ENCODE data around the gene MIER3.

The MIER3 gene

DNA sequence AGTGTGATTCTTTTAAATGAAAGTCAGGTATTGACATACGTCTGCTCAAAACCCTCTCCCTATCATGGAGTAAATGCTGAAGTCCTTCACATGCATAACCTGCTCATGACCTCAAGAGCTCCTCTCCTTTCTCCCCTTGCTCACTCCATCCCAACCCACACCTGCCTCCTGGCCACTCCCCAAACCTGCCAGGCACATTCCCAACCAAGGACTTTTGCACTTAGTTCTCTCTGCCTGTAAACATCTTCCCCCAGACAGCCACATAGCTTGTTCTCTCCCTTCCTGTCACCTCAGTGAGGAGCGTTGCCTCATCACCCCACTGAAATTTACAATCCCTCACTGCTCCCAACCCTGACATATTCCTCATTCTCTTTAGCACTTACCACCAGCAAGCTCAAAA lies 33.9 kb downstream of the MIER3 start:
- Histone ChIP-seq H3K27me3 (ENCODE audit: insufficient read depth, poor library complexity, severe bottlenecking) (no peaks in the 10 kb centered on the region), H3K4me3 (replicated peaks; ENCODE audit: insufficient read depth, low read length) (no peak overlapping the region), H3K27ac (replicated peaks) (no peak overlapping the region)
- no peak for DNase-seq (ENCODE audit: low read depth in 1 of 2, low spot score in 1 of 2)
- TF ChIP-seq, protein P1, sequence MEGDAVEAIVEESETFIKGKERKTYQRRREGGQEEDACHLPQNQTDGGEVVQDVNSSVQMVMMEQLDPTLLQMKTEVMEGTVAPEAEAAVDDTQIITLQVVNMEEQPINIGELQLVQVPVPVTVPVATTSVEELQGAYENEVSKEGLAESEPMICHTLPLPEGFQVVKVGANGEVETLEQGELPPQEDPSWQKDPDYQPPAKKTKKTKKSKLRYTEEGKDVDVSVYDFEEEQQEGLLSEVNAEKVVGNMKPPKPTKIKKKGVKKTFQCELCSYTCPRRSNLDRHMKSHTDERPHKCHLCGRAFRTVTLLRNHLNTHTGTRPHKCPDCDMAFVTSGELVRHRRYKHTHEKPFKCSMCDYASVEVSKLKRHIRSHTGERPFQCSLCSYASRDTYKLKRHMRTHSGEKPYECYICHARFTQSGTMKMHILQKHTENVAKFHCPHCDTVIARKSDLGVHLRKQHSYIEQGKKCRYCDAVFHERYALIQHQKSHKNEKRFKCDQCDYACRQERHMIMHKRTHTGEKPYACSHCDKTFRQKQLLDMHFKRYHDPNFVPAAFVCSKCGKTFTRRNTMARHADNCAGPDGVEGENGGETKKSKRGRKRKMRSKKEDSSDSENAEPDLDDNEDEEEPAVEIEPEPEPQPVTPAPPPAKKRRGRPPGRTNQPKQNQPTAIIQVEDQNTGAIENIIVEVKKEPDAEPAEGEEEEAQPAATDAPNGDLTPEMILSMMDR (IDR thresholded peaks at IDR 0.05; ENCODE audit: insufficient read depth, low read length): no peak

DNA sequence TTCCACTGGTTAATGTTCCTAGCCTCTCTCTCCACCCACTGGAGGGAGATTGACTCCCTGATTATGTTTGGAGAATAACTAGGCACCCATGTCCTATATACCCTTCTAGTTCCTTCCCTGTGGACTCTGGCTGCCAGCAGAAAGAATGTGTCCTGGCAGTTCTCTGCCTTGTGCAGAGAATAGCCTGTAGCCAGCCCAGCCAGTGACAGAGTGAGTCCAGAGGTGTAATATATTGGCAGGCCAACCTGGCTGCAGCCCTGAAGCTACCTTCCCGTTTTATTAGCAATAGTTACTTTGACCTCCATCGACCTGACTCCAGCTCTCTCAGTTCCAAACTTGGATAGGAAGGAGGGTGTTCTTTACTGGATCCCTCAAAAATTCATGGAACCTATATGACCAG lies 34.4 kb downstream of the MIER3 start:
- no peak for DNase-seq (ENCODE audit: low read depth in 1 of 2, low spot score in 1 of 2)
- no peak overlapping the region for H3K27ac ChIP-seq (replicated peaks)
- H3K4me3 ChIP-seq (replicated peaks; ENCODE audit: insufficient read depth, low read length): no peak overlapping the region
- TF ChIP-seq, protein P1 (IDR thresholded peaks at IDR 0.05; ENCODE audit: insufficient read depth, low read length): no peak
- TF ChIP-seq, protein P2, sequence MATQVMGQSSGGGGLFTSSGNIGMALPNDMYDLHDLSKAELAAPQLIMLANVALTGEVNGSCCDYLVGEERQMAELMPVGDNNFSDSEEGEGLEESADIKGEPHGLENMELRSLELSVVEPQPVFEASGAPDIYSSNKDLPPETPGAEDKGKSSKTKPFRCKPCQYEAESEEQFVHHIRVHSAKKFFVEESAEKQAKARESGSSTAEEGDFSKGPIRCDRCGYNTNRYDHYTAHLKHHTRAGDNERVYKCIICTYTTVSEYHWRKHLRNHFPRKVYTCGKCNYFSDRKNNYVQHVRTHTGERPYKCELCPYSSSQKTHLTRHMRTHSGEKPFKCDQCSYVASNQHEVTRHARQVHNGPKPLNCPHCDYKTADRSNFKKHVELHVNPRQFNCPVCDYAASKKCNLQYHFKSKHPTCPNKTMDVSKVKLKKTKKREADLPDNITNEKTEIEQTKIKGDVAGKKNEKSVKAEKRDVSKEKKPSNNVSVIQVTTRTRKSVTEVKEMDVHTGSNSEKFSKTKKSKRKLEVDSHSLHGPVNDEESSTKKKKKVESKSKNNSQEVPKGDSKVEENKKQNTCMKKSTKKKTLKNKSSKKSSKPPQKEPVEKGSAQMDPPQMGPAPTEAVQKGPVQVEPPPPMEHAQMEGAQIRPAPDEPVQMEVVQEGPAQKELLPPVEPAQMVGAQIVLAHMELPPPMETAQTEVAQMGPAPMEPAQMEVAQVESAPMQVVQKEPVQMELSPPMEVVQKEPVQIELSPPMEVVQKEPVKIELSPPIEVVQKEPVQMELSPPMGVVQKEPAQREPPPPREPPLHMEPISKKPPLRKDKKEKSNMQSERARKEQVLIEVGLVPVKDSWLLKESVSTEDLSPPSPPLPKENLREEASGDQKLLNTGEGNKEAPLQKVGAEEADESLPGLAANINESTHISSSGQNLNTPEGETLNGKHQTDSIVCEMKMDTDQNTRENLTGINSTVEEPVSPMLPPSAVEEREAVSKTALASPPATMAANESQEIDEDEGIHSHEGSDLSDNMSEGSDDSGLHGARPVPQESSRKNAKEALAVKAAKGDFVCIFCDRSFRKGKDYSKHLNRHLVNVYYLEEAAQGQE (IDR thresholded peaks at IDR 0.05; ENCODE audit: insufficient replicate concordance, low read depth): no peak
- TF ChIP-seq SPI1 (IDR thresholded peaks at IDR 0.05; ENCODE audit: borderline replicate concordance, low read depth) (no peak), GABPA (IDR thresholded peaks at IDR 0.05; ENCODE audit: low read depth) (no peak), POLR2AphosphoS5 (IDR thresholded peaks at IDR 0.05; ENCODE audit: low read depth) (no peak)
- no peaks in the 10 kb centered on the region for H3K27me3 ChIP-seq (ENCODE audit: insufficient read depth, poor library complexity, severe bottlenecking)

DNA sequence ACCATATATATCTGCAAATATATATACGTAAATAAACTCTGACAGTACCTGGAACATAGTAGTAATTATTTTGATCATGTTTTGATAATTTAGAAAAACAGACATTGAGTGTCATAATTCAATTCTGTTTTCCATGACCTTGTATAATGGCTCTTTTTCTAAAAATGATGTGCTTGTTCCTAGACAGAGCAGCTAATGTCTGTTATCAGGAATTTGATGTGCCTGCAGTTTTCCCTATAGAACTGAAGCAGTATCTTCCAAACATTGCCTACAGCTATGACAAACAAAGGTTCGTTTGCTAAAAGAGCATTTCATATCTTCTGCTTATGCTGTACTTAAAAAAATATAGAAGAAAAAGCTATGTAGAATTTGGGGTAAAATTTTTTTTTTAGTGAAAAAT lies 37.2 kb downstream of the MIER3 start:
- H3K4me3 ChIP-seq (replicated peaks; ENCODE audit: insufficient read depth, low read length): no peak overlapping the region
- H3K27me3 ChIP-seq (ENCODE audit: insufficient read depth, poor library complexity, severe bottlenecking): no peaks in the 10 kb centered on the region
- no peak overlapping the region for H3K27ac ChIP-seq (replicated peaks)
- TF ChIP-seq SPI1 (IDR thresholded peaks at IDR 0.05; ENCODE audit: borderline replicate concordance, low read depth) (no peak), POLR2AphosphoS5 (IDR thresholded peaks at IDR 0.05; ENCODE audit: low read depth) (no peak), GABPA (IDR thresholded peaks at IDR 0.05; ENCODE audit: low read depth) (no peak)
- TF ChIP-seq, protein P2 (IDR thresholded peaks at IDR 0.05; ENCODE audit: insufficient replicate concordance, low read depth): no peak
- TF ChIP-seq, protein P1 (IDR thresholded peaks at IDR 0.05; ENCODE audit: insufficient read depth, low read length): no peak
- no peak for DNase-seq (ENCODE audit: low read depth in 1 of 2, low spot score in 1 of 2)

DNA sequence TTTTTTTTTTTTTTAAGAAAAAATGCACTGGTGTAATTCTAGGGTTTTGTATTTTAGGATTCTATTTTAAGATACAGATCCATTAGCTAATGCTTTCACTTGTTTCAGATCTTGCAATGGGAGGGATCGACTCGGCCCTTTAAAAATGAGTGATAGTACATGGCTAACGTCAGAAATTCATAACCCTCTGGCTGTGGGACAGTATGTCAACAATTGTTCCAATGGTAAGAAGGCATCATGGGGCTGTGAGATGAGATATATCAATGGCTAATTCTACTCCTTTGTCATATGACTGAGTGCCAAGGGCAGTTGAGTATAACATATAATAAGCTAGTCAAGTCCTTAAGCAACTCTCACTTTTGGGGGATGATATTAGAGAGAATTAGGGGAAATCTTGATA lies 38.2 kb downstream of the MIER3 start:
- TF ChIP-seq SPI1 (IDR thresholded peaks at IDR 0.05; ENCODE audit: borderline replicate concordance, low read depth) (no peak), POLR2AphosphoS5 (IDR thresholded peaks at IDR 0.05; ENCODE audit: low read depth) (no peak), GABPA (IDR thresholded peaks at IDR 0.05; ENCODE audit: low read depth) (no peak)
- TF ChIP-seq, protein P2 (IDR thresholded peaks at IDR 0.05; ENCODE audit: insufficient replicate concordance, low read depth): no peak
- TF ChIP-seq, protein P1 (IDR thresholded peaks at IDR 0.05; ENCODE audit: insufficient read depth, low read length): no peak
- DNase-seq (ENCODE audit: low read depth in 1 of 2, low spot score in 1 of 2): no peak
- H3K27me3 ChIP-seq (ENCODE audit: insufficient read depth, poor library complexity, severe bottlenecking): no peaks in the 10 kb centered on the region
- no peak overlapping the region for H3K4me3 ChIP-seq (replicated peaks; ENCODE audit: insufficient read depth, low read length)
- no peak overlapping the region for H3K27ac ChIP-seq (replicated peaks)

Measured in HL-60 (cell line).